DND-41 (cell line): ENCODE data around the gene GARNL3.

Source experiments
- CTCF ChIP-seq: IDR thresholded peaks from 2 replicates; pipeline ENCODE4 v1.5.1; 2012; ENCODE audit warnings: borderline replicate concordance, low read length, moderate library complexity, mild to moderate bottlenecking; ENCODE audit not compliant: poor library complexity, severe bottlenecking; ENCODE audit errors: extremely low read depth
- EZH2 ChIP-seq: IDR thresholded peaks from 3 replicates; pipeline ENCODE4 v1.6.1; 2012; ENCODE audit warnings: borderline replicate concordance, low read depth, mild to moderate bottlenecking, moderate library complexity, low read length, inconsistent platforms; ENCODE audit not compliant: severe bottlenecking

DNA sequence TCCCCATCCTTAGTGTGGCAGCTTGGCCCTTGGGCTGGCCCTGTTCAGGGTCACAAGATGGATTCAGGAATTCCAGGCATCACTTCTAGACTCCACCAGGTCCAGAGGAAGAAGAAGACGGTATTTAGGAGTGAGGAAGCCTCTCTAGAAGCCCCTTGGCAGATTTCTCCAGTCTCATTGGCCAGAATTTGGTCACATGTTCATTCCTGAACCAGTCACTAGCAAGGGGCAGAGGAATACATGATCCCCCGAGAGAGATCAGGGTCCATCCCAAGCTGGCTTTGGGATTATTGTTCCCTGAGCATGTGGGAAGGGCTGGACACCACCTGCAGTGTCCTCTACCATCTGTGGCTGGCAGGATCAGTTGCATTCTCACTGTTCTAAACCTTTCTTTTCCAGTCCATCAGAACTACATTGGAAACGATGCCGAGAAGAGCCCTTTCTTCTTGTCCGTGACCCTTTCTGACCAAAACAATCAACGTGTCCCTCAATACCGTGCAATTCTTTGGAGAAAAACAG lies 48.5 kb downstream of the GARNL3 start:
- no peak for TF ChIP-seq EZH2
- TF ChIP-seq CTCF: no peak
